NCI-H146 treated with DMSO at 0.1 percent for 48 hours (cell line): ENCODE measurements around the gene PARP3.
A peak's percentile ranks its signal among the peaks of the same experiment; 100 is the strongest.
"Not testable (repeated sequence)": the region's sequence is repeated elsewhere in the genome, so short reads cannot be mapped to it uniquely, and the experiment has no call there.

ENCODE experiments used
- DNase-seq: peaks from one replicate; lab custom pipeline; 2025; ENCODE audit not compliant: unreplicated experiment; lab: John Stamatoyannopoulos, UW

Gene PARP3

DNA sequence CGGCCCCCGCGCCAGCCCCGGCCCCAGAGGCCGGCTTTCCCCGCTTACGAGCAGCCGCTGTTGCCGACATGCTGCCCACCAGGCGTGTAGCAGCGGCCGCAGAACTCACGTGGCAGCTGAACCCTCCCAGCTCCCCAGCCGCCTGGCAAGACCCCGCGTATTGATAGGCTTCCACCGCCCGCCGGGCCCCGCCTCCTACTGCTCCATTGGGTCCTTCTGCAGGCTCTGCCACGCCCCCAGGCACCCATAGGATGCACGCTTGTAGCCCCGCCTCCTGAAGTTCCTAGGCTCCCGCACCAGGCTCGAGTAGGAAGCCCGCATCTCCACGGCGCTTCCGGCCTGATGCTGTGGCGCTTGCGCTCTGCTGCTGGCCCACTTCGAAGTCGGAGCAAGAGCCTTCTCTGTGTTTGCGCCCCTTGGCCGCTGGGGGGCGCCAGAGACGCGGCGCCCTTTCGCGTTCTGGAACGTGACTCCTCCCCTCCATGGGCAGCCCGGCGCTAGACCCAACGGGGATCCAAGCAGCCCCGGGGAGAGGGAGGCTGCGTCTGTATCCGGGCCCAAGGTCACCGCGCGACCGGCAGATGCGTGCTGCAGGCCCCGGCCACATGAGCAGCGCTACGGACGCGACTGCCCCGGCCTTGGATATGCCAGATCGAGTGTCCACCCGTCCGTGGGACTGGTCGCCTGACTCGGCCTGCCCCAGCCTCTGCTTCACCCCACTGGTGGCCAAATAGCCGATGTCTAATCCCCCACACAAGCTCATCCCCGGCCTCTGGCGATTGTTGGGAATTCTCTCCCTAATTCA lies at the start of gene PARP3, which contains the start of gene RRP9:
Gene PARP3, plus strand, starts transcription at position 566 of the 805 bp plus-strand sequence. CDS start 993 bp downstream, outside the sequence.
Gene RRP9, minus strand, starts transcription at position 107 of the 805 bp plus-strand sequence. Its CDS starts 37 bp downstream, at position 70.
- peak; percentile 92 for DNase-seq

- DNase-seq: no peak
These were observed 47.8 kb upstream of the PARP3 start for GRCh38 chr3:51894391-51894790.

- no peak for DNase-seq
These were observed 47.2 kb upstream of the PARP3 start for GRCh38 chr3:51894939-51895338.

GRCh38 chr3:51896607-51897305 lies 45.4 kb upstream of the PARP3 start:
- no peak for DNase-seq

DNA sequence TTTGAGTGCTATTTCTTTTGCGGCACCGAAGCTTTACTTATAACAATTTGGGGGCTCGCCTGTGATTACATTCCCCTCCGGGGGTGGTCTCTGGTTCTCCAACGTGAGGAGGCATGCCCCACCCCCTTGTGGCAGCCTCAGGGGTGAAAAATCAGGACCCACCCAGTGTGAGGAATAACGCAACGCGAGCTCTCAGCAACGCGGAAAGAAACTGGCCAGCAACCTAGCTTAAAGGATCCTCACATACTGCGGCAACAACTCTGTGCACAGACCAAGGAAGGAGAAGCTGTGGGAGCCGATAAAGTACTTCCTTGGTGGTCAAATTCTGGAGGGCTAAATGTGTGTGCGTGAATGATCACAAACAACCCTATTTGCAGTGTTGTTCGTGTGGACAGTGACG lies 44.8 kb upstream of the PARP3 start:
- DNase-seq: no peak

DNA sequence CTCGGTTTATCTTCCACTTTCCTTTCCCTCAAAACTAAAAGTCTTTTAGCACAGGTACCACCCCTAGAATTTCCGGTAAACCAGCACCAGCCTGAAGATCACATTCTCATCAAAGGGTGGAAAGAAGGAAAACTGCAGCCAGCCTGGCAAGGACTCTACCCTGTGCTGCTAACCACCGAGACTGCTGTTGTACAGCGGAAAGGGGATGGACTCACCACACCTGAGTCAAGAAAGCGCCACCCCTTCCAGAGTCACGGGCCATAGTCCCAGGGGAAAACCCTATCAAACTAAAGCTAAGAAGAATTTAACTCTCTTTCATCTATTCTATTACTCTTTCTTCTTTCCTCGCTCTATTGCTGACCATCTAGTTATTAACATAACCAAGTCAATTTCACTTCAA lies 42.1 kb upstream of the PARP3 start:
- not testable (repeated sequence) for DNase-seq

GRCh38 chr3:51902361-51902760 lies 39.8 kb upstream of the PARP3 start:
- DNase-seq: not testable (repeated sequence)

- DNase-seq: no peak
These were observed 37.9 kb upstream of the PARP3 start for GRCh38 chr3:51904034-51904823.

DNA sequence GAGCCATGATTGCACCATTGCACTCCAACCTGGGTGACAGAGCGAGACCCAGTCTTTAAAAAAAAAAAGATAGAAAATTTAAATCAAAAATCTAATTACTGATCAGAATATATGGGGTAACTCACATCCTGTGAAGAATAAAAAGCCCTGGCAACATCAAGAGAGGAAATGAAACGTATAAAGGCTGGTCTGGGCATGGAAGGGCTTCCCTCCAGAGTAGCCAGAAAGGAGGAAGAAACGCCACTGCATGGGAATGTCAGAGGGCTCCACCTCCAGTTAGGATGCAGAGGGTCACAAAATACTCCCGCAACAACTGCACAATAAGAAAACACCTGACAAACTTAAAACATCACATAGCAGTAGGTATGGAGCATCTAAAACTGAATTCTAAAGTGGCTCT lies 34.1 kb upstream of the PARP3 start:
- DNase-seq: no peak

- DNase-seq: no peak
These were observed 25.7 kb upstream of the PARP3 start for GRCh38 chr3:51916418-51916817.

DNA sequence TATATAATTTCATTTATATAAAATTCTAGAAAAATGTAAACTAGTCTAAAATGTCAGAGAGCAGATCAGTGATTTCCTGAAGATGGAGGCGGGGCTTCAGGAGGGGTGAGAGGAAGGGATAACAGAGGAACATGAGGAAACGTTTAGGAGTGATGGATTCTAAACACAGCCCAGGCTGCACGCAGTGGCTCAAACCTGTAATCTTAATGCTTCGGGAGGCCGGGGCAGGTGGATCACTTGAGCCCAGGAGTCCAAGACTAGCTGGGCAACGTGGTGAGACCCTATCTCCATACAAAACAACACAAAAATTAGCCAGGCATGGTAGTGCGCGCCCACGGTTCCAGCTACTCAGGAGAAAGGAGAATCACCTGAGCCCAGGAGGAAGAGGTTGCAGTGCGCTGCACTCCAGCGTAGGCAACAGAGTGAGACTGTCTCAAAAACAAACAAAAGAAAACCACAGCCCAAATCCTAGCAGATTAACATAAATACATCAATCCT lies 21.0 kb upstream of the PARP3 start:
- DNase-seq: no peak

DNA sequence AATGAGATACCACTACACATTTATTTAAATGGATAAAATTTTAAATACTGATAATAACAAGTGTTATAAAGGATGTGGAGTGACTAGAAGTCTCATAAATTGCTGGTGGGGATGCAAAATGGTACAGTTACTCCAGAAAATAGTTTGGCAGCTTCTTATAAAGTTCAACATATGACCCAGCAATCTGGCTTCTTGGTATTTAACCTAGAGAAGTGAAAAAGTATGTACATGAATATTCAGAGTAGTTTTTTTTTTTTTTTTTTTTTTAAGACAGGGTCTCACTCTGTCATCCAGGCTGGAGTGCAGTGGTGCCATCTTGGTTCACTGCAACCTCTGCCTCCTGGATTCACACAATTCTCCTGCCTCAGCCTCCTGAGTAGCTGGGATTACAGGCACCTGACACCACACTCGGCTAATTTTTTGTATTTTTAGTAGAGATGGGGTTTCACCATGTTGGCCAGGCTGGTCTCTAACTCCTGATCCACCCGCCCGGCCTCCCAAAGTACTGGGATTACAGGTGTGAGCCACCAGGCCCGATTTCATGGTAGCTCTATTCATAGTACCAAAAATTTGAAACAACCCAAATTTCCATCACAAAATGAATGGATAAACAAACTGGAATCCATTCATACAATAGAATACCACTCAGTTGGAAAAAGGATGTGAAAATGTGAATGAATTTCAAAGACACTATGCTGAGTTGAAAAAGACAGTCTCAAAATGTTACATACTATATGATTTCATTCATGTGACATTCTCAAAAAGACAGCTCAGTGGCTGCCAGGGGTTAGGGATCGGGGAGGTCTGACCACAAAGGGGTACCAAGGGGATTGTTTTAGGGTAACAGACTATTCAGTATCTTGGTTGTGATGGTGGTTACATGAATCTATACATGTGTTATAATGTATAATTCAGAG lies 14.8 kb upstream of the PARP3 start:
- DNase-seq: no peak

- no peak for DNase-seq
These were observed 13.7 kb upstream of the PARP3 start for GRCh38 chr3:51928438-51928837.

DNA sequence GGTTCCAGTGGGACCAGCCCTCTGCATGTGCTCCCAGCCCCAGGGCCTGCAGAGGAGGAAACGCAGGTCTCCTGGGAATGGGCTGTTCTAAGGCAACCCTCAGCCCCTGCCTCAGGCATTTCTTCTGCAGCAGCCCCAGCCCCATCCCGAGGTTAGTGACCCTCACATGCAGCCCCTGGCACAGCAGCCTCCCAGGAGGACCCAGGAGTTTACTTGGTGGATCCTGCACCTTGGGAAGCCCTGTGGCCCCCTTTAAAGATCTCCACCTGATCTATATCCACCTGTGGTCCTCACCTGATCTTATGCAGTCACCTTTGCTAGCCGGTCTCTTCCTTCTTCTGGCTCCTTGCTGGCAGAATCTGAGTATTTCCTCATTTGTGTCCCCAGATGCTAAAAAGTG lies 13.2 kb upstream of the PARP3 start:
- DNase-seq: not testable (repeated sequence)

GRCh38 chr3:51929420-51930003 lies 12.7 kb upstream of the PARP3 start:
- no peak for DNase-seq

DNA sequence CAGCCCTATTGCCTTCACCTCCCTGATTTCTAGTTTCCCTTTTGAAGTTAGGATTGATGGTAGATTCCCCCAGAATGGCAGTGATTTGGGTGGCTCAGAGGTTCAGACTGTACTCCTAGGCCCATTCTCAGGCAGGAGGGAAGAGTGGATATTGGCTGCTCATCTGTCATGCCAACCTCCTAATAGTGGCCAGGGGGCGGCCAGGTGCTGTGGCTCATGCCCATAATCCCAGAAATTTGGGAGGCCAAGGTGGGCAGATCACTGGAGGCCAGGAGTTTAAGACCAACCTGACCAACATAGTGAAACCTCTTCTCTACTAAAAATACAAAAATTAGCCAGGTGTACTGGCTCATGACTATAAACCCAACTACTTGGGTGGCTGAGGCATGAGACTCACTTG lies 11.7 kb upstream of the PARP3 start:
- DNase-seq: no peak

GRCh38 chr3:51931756-51932155 lies 10.4 kb upstream of the PARP3 start:
- no peak for DNase-seq

- no peak for DNase-seq
These were observed 9.4 kb upstream of the PARP3 start for GRCh38 chr3:51932471-51933370.
